Stimulated activated naive CD8-positive, alpha-beta T cell treated with anti-CD3 and anti-CD28 coated beads, Interleukin-15, Interleukin-2, amounts not matched to agents 100 ng/mL and 50 ng/mL, for 24 hours (primary cell): Measurements from ENCODE around the gene VOPP1.

ENCODE experiments used
- H3K27ac Mint-ChIP-seq: one replicate; pipeline ENCODE4 v1.8.0; 2021; ENCODE audit warnings: mild to moderate bottlenecking, mixed read lengths
- H3K27me3 Mint-ChIP-seq: one replicate; pipeline ENCODE4 v1.8.0; 2021; ENCODE audit warnings: mixed read lengths
- H3K36me3 Mint-ChIP-seq: one replicate; pipeline ENCODE4 v1.8.0; 2021; ENCODE audit warnings: low read depth, mixed read lengths
- H3K4me1 Mint-ChIP-seq: one replicate; pipeline ENCODE4 v1.8.0; 2021; ENCODE audit warnings: low read depth, mixed read lengths
- H3K4me3 Mint-ChIP-seq: one replicate; pipeline ENCODE4 v1.8.0; 2021; ENCODE audit warnings: mild to moderate bottlenecking, mixed read lengths
- H3K9me3 Mint-ChIP-seq: one replicate; pipeline ENCODE4 v1.8.0; 2021; ENCODE audit warnings: mixed read lengths

VOPP1 gene

GRCh38 chr7:55504967-55505658 is 67.2 kb downstream of the VOPP1 start:
- Mint-ChIP-seq H3K27me3 (no peaks in the 10 kb centered on the region), H3K27ac (no peak overlapping the region), H3K9me3 (no peaks in the 10 kb centered on the region), H3K4me1 (peaks cover 69% of the 10 kb centered on the region), H3K4me3 (no peak overlapping the region), H3K36me3 (peaks cover 33% of the 10 kb centered on the region)

- peak overlapping the region; percentile 55 for H3K27ac Mint-ChIP-seq
- peaks cover 68% of the 10 kb centered on the region for H3K4me1 Mint-ChIP-seq
- H3K4me3 Mint-ChIP-seq = no peak overlapping the region
Observed at GRCh38 chr7:55504093-55504859, 68.0 kb downstream of the VOPP1 start.

GRCh38 chr7:55502858-55503440 is 69.4 kb downstream of the VOPP1 start:
- Mint-ChIP-seq H3K27me3 (no peaks in the 10 kb centered on the region), H3K27ac (no peak overlapping the region), H3K9me3 (no peaks in the 10 kb centered on the region), H3K36me3 (peaks cover 33% of the 10 kb centered on the region), H3K4me1 (peaks cover 66% of the 10 kb centered on the region), H3K4me3 (no peak overlapping the region)

More at GRCh38 chr7:55504093-55504859, 68.0 kb downstream of the VOPP1 start:
- Mint-ChIP-seq H3K36me3 (peaks cover 33% of the 10 kb centered on the region), H3K9me3 (no peaks in the 10 kb centered on the region), H3K27me3 (no peaks in the 10 kb centered on the region)

GRCh38 chr7:55502124-55502857 is 70.0 kb downstream of the VOPP1 start:
- peaks cover 64% of the 10 kb centered on the region for H3K4me1 Mint-ChIP-seq
- no peaks in the 10 kb centered on the region for H3K27me3 Mint-ChIP-seq
- H3K9me3 Mint-ChIP-seq = no peaks in the 10 kb centered on the region
- no peak overlapping the region for H3K4me3 Mint-ChIP-seq
- H3K36me3 Mint-ChIP-seq = peaks cover 28% of the 10 kb centered on the region
- H3K27ac Mint-ChIP-seq = no peak overlapping the region

GRCh38 chr7:55501611-55502010 is 70.7 kb downstream of the VOPP1 start:
- no peak overlapping the region for H3K27ac Mint-ChIP-seq

GRCh38 chr7:55500117-55500756 is 72.1 kb downstream of the VOPP1 start:
- peaks cover 51% of the 10 kb centered on the region for H3K4me1 Mint-ChIP-seq
- H3K4me3 Mint-ChIP-seq = no peak overlapping the region
- peaks cover 30% of the 10 kb centered on the region for H3K36me3 Mint-ChIP-seq
- no peaks in the 10 kb centered on the region for H3K9me3 Mint-ChIP-seq
- no peaks in the 10 kb centered on the region for H3K27me3 Mint-ChIP-seq
- no peak overlapping the region for H3K27ac Mint-ChIP-seq

More at GRCh38 chr7:55501611-55502010, 70.7 kb downstream of the VOPP1 start:
- Mint-ChIP-seq H3K4me3 (no peak overlapping the region), H3K36me3 (peaks cover 24% of the 10 kb centered on the region), H3K9me3 (no peaks in the 10 kb centered on the region), H3K4me1 (peaks cover 58% of the 10 kb centered on the region), H3K27me3 (no peaks in the 10 kb centered on the region)

- no peaks in the 10 kb centered on the region for H3K27me3 Mint-ChIP-seq
- no peaks in the 10 kb centered on the region for H3K9me3 Mint-ChIP-seq
- H3K4me1 Mint-ChIP-seq = peaks cover 44% of the 10 kb centered on the region
- H3K36me3 Mint-ChIP-seq = peaks cover 30% of the 10 kb centered on the region
- H3K27ac Mint-ChIP-seq = no peak overlapping the region
- H3K4me3 Mint-ChIP-seq = no peak overlapping the region
Observed at GRCh38 chr7:55499591-55499990, 72.7 kb downstream of the VOPP1 start.

GRCh38 chr7:55498770-55499169 is 73.5 kb downstream of the VOPP1 start:
- H3K4me1 Mint-ChIP-seq = peaks cover 37% of the 10 kb centered on the region
- H3K36me3 Mint-ChIP-seq = peaks cover 35% of the 10 kb centered on the region
- no peaks in the 10 kb centered on the region for H3K27me3 Mint-ChIP-seq
- no peaks in the 10 kb centered on the region for H3K9me3 Mint-ChIP-seq
- no peak overlapping the region for H3K27ac Mint-ChIP-seq
- H3K4me3 Mint-ChIP-seq = no peak overlapping the region

- H3K36me3 Mint-ChIP-seq = peaks cover 38% of the 10 kb centered on the region
- H3K27ac Mint-ChIP-seq = no peak overlapping the region
- no peaks in the 10 kb centered on the region for H3K9me3 Mint-ChIP-seq
- no peak overlapping the region for H3K4me3 Mint-ChIP-seq
- H3K4me1 Mint-ChIP-seq = peaks cover 38% of the 10 kb centered on the region
- no peaks in the 10 kb centered on the region for H3K27me3 Mint-ChIP-seq
Observed at GRCh38 chr7:55498142-55498541, 74.2 kb downstream of the VOPP1 start.

- Mint-ChIP-seq H3K4me1 (peaks cover 32% of the 10 kb centered on the region), H3K27me3 (no peaks in the 10 kb centered on the region), H3K36me3 (peaks cover 42% of the 10 kb centered on the region), H3K4me3 (no peak overlapping the region), H3K9me3 (no peaks in the 10 kb centered on the region), H3K27ac (no peak overlapping the region)
Observed at GRCh38 chr7:55497521-55497920, 74.8 kb downstream of the VOPP1 start.

- peaks cover 41% of the 10 kb centered on the region for H3K36me3 Mint-ChIP-seq
- peaks cover 31% of the 10 kb centered on the region for H3K4me1 Mint-ChIP-seq
- no peaks in the 10 kb centered on the region for H3K27me3 Mint-ChIP-seq
- no peak overlapping the region for H3K4me3 Mint-ChIP-seq
- H3K9me3 Mint-ChIP-seq = no peaks in the 10 kb centered on the region
- no peak overlapping the region for H3K27ac Mint-ChIP-seq
Observed at GRCh38 chr7:55496906-55497305, 75.4 kb downstream of the VOPP1 start.

GRCh38 chr7:55494951-55495350 is 77.4 kb downstream of the VOPP1 start:
- no peak overlapping the region for H3K4me3 Mint-ChIP-seq
- no peaks in the 10 kb centered on the region for H3K9me3 Mint-ChIP-seq
- no peaks in the 10 kb centered on the region for H3K27me3 Mint-ChIP-seq
- H3K4me1 Mint-ChIP-seq = peaks cover 32% of the 10 kb centered on the region
- no peak overlapping the region for H3K27ac Mint-ChIP-seq
- peaks cover 44% of the 10 kb centered on the region for H3K36me3 Mint-ChIP-seq

- peaks cover 57% of the 10 kb centered on the region for H3K36me3 Mint-ChIP-seq
- H3K9me3 Mint-ChIP-seq = no peaks in the 10 kb centered on the region
- no peak overlapping the region for H3K4me3 Mint-ChIP-seq
- H3K4me1 Mint-ChIP-seq = peaks cover 33% of the 10 kb centered on the region
- H3K27ac Mint-ChIP-seq = no peak overlapping the region
- no peaks in the 10 kb centered on the region for H3K27me3 Mint-ChIP-seq
Observed at GRCh38 chr7:55493408-55493807, 78.9 kb downstream of the VOPP1 start.

- Mint-ChIP-seq H3K27me3 (no peaks in the 10 kb centered on the region), H3K9me3 (no peaks in the 10 kb centered on the region), H3K4me1 (peaks cover 33% of the 10 kb centered on the region), H3K4me3 (no peak overlapping the region), H3K27ac (no peak overlapping the region), H3K36me3 (peaks cover 62% of the 10 kb centered on the region)
Observed at GRCh38 chr7:55491346-55491745, 81.0 kb downstream of the VOPP1 start.
